Thymus (tissue), 11 donors: ENCODE data around the gene PEX10. TPM values are rescaled to one million over a fixed set of nuclear protein-coding genes. Genes with fewer than 3 reads are reported as not detected.

Source experiments
- DNase-seq, 9 donors: peaks; one replicate each; pipeline ENCODE4 v3.0.0-alpha.2; 2013; ENCODE audit warnings: low spot score in 9 of 9, low read depth in 6 of 9, missing footprints in 1 of 9
- H3K27ac ChIP-seq, 2 donors: one replicate each; pipeline ENCODE4 v1.5.1; 2013; ENCODE audit warnings: control low read depth in 1 of 2, low read depth in 1 of 2, low read length in 1 of 2, mild to moderate bottlenecking in 1 of 2, moderate library complexity in 1 of 2
- H3K27me3 ChIP-seq, 2 donors: one replicate each; pipeline ENCODE4 v1.5.1; 2013; ENCODE audit warnings: low read length in 1 of 2; ENCODE audit not compliant: control insufficient read depth in 2 of 2, insufficient read depth in 1 of 2
- H3K36me3 ChIP-seq, 2 donors: one replicate each; pipeline ENCODE4 v1.5.1; 2013; ENCODE audit warnings: low read length in 1 of 2, mild to moderate bottlenecking in 1 of 2, moderate library complexity in 1 of 2; ENCODE audit not compliant: control insufficient read depth in 2 of 2, insufficient read depth in 2 of 2
- H3K4me1 ChIP-seq, 2 donors: one replicate each; pipeline ENCODE4 v1.5.1; 2013; ENCODE audit warnings: low read length in 2 of 2; ENCODE audit not compliant: control insufficient read depth in 2 of 2, insufficient read depth in 2 of 2
- H3K4me3 ChIP-seq, 2 donors: one replicate each; pipeline ENCODE4 v1.5.1; 2013; ENCODE audit warnings: low read length in 2 of 2, control low read depth in 1 of 2, mild to moderate bottlenecking in 1 of 2
- H3K9me3 ChIP-seq, 2 donors: one replicate each; pipeline ENCODE4 v1.5.1; 2013; ENCODE audit warnings: low read length in 1 of 2, mild to moderate bottlenecking in 1 of 2; ENCODE audit not compliant: control insufficient read depth in 2 of 2, insufficient read depth in 1 of 2
- WGBS: extraction: QIAGEN DNeasy Blood & Tissue Kit; methylation state at CpG from one replicate; pipeline ENCODE4 v1.1.7; 2013; 5-methylcytosine and 5-hydroxymethylcytosine counted together
- polyA plus RNA-seq: library from polyadenylated mRNA; stranded (reverse); fragments of 200-250 nt; gene quantifications from one replicate; pipeline ENCODE4 v1.2.3, GENCODE V29; 2013
- total RNA-seq: library from RNA; stranded (reverse); fragments of 120-200 nt; gene quantifications from one replicate; pipeline ENCODE4 v1.2.4, GENCODE V29; 2013
- donor health status: healthy.

PEX10 gene
- total and polyA plus RNA-seq, 2 donors = 8.8 to 16.0 TPM

GRCh38 chr1:2378956-2379732 is 33.2 kb downstream of the PEX10 start:
- no peak for DNase-seq
- H3K9me3 ChIP-seq = no peaks in the 10 kb centered on the region
- no peak overlapping the region for H3K4me3 ChIP-seq
- no peak overlapping the region for H3K27ac ChIP-seq
- H3K4me1 ChIP-seq = peaks cover 0 to 8% of the 10 kb centered on the region in 2 donors
- no peaks in the 10 kb centered on the region for H3K27me3 ChIP-seq
- WGBS = 94% methylated on average over 18 of the region's 18 CpGs
- no peaks in the 10 kb centered on the region for H3K36me3 ChIP-seq

- DNase-seq = no peak
- Histone ChIP-seq H3K27me3 (no peaks in the 10 kb centered on the region), H3K9me3 (no peaks in the 10 kb centered on the region), H3K36me3 (no peaks in the 10 kb centered on the region), H3K4me3 (no peak overlapping the region), H3K27ac (no peak overlapping the region), H3K4me1 (peaks cover 0 to 8% of the 10 kb centered on the region in 2 donors)
- WGBS = 95% methylated on average over 24 of the region's 24 CpGs
Measured at GRCh38 chr1:2378441-2378851, 33.9 kb downstream of the PEX10 start.

GRCh38 chr1:2377751-2378440 is 34.5 kb downstream of the PEX10 start:
- H3K27me3 ChIP-seq = no peaks in the 10 kb centered on the region
- no peak for DNase-seq
- no peak overlapping the region for H3K27ac ChIP-seq
- 95% methylated on average over 16 of the region's 16 CpGs for WGBS
- H3K4me1 ChIP-seq = peaks cover 0 to 8% of the 10 kb centered on the region in 2 donors
- no peaks in the 10 kb centered on the region for H3K9me3 ChIP-seq
- no peak overlapping the region for H3K4me3 ChIP-seq
- H3K36me3 ChIP-seq = no peaks in the 10 kb centered on the region

- H3K9me3 ChIP-seq = no peaks in the 10 kb centered on the region
- DNase-seq = no peak
- WGBS = 96% methylated on average over 25 of the region's 25 CpGs
Measured at GRCh38 chr1:2376931-2377672, 35.3 kb downstream of the PEX10 start.

GRCh38 chr1:2376261-2376741 is 36.1 kb downstream of the PEX10 start:
- no peak for DNase-seq
- 96% methylated on average over 23 of the region's 23 CpGs for WGBS
- Histone ChIP-seq H3K4me3 (no peak overlapping the region), H3K36me3 (no peaks in the 10 kb centered on the region), H3K27ac (no peak overlapping the region), H3K4me1 (no peaks in the 10 kb centered on the region), H3K9me3 (no peaks in the 10 kb centered on the region), H3K27me3 (no peaks in the 10 kb centered on the region)

More at GRCh38 chr1:2376931-2377672, 35.3 kb downstream of the PEX10 start:
- H3K27ac ChIP-seq = no peak overlapping the region
- H3K4me3 ChIP-seq = no peak overlapping the region
- H3K4me1 ChIP-seq = peaks cover 0 to 6% of the 10 kb centered on the region in 2 donors
- H3K27me3 ChIP-seq = no peaks in the 10 kb centered on the region
- no peaks in the 10 kb centered on the region for H3K36me3 ChIP-seq

GRCh38 chr1:2375923-2376260 is 36.5 kb downstream of the PEX10 start:
- Histone ChIP-seq H3K36me3 (no peaks in the 10 kb centered on the region), H3K4me3 (no peak overlapping the region), H3K27me3 (no peaks in the 10 kb centered on the region), H3K4me1 (no peaks in the 10 kb centered on the region), H3K9me3 (no peaks in the 10 kb centered on the region), H3K27ac (no peak overlapping the region)
- WGBS = 96% methylated on average over 7 of the region's 7 CpGs
- DNase-seq = no peak

- DNase-seq = no peak
- no peaks in the 10 kb centered on the region for H3K9me3 ChIP-seq
- 96% methylated on average over 23 of the region's 23 CpGs for WGBS
- no peaks in the 10 kb centered on the region for H3K4me1 ChIP-seq
- H3K36me3 ChIP-seq = no peaks in the 10 kb centered on the region
- no peaks in the 10 kb centered on the region for H3K27me3 ChIP-seq
- H3K27ac ChIP-seq = no peak overlapping the region
- H3K4me3 ChIP-seq = no peak overlapping the region
Measured at GRCh38 chr1:2375246-2375922, 37.0 kb downstream of the PEX10 start.

GRCh38 chr1:2374252-2375155 is 37.9 kb downstream of the PEX10 start:
- H3K4me3 ChIP-seq = no peak overlapping the region
- H3K9me3 ChIP-seq = no peaks in the 10 kb centered on the region
- no peaks in the 10 kb centered on the region for H3K36me3 ChIP-seq
- no peaks in the 10 kb centered on the region for H3K27me3 ChIP-seq
- WGBS = 94% methylated on average over 17 of the region's 17 CpGs
- H3K27ac ChIP-seq = no peak overlapping the region
- no peaks in the 10 kb centered on the region for H3K4me1 ChIP-seq
- DNase-seq = no peak
